LHCN-M2 (cell line): ENCODE measurements around the gene PALM. TPM values are rescaled to one million over a fixed set of nuclear protein-coding genes. Genes with fewer than 3 reads are reported as not detected.

Experiments
- total RNA-seq: library from RNA; depleted of rRNA; stranded (reverse); fragments of >200 nt; gene quantifications from 2 replicates; pipeline ENCODE4 v1.2.3, GENCODE V29; 2014; rRNA removed

PALM gene
- total RNA-seq, 1 experiment from 2014 or later = 2.3 TPM

Other genes starting within 250 kb of the PALM start
- gene SHC2, start 247.9 kb upstream of the PALM start, total RNA-seq = 0.32 and 0.57 TPM in 2 replicates
- gene MADCAM1, start 212.4 kb upstream of the PALM start, total RNA-seq = 0.19 and 0.23 TPM in 2 replicates
- gene TPGS1, start 201.4 kb upstream of the PALM start, total RNA-seq = 84.8 and 85.9 TPM in 2 replicates
- 64.6 and 69.6 TPM in 2 replicates for gene CDC34, start 177.2 kb upstream of the PALM start, total RNA-seq
- 1.7 TPM in 1 of 2 replicates, not detected in the other for gene GZMM, start 164.9 kb upstream of the PALM start, total RNA-seq
- gene BSG, start 136.3 kb upstream of the PALM start, total RNA-seq = 746 and 758 TPM in 2 replicates
- 1.4 and 1.9 TPM in 2 replicates for gene HCN2, start 119.1 kb upstream of the PALM start, total RNA-seq
- 42.4 and 44.4 TPM in 2 replicates for gene POLRMT, start 75.4 kb upstream of the PALM start, total RNA-seq
- not detected in 2 replicates for gene FGF22, start 69.1 kb upstream of the PALM start, total RNA-seq
- gene RNF126, start 45.7 kb upstream of the PALM start, total RNA-seq = 73.6 and 88.4 TPM in 2 replicates
- 125 and 217 TPM in 2 replicates for gene FSTL3, start 32.5 kb upstream of the PALM start, total RNA-seq
- not detected in 2 replicates for gene PRSS57, start 13.5 kb upstream of the PALM start, total RNA-seq
- 0.46 and 0.58 TPM in 2 replicates for gene MISP, start 42.2 kb downstream of the PALM start, total RNA-seq
- 425 and 475 TPM in 2 replicates for gene PTBP1, start 88.5 kb downstream of the PALM start, total RNA-seq
- gene PLPPR3, start 113.0 kb downstream of the PALM start, total RNA-seq = 0.06 TPM in 1 of 2 replicates, not detected in the other
- gene AZU1, start 118.9 kb downstream of the PALM start, total RNA-seq = not detected in 2 replicates
- not detected in 2 replicates for gene PRTN3, start 132.1 kb downstream of the PALM start, total RNA-seq
- gene ELANE, start 143.4 kb downstream of the PALM start, total RNA-seq = 0.11 TPM in 1 of 2 replicates, not detected in the other
- gene CFD, start 150.7 kb downstream of the PALM start, total RNA-seq = 0.38 TPM in 1 of 2 replicates, not detected in the other
- 36.3 and 38.7 TPM in 2 replicates for gene MED16, start 184.3 kb downstream of the PALM start, total RNA-seq
- not detected in 2 replicates for gene RNU6-9, start 184.5 kb downstream of the PALM start, total RNA-seq
- gene R3HDM4, start 204.3 kb downstream of the PALM start, total RNA-seq = 40.3 and 42.7 TPM in 2 replicates
- not detected in 2 replicates for gene KISS1R, start 208.4 kb downstream of the PALM start, total RNA-seq
- gene ARID3A, start 217.1 kb downstream of the PALM start, total RNA-seq = 3.1 and 3.4 TPM in 2 replicates